ENCODE measurements around the gene CACNA1C. TPM values are rescaled to one million over a fixed set of nuclear protein-coding genes. Genes with fewer than 3 reads are reported as not detected.

The CACNA1C gene
- total RNA-seq, 1 experiment from 2014 or later: 3.7 TPM

DNA sequence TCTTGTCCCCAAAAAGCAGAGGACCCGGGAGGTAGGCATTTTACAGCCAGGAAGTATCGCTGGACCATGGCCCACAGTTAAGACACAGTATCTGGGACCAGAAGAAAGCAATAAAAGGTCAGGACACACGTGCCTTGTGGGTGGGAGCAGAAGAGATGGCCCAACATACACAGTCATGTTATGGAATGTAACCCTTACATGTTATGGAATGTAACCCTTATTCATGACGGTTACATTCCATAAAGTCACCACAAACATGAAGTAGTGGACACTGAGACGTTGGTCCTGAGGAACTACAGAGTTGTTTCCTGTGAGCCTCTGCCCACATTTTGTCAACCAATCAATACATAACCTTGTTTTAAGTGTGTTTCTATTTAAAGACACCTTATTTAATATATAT, 456.4 kb downstream of the CACNA1C start:
- TF ChIP-seq, protein P1, sequence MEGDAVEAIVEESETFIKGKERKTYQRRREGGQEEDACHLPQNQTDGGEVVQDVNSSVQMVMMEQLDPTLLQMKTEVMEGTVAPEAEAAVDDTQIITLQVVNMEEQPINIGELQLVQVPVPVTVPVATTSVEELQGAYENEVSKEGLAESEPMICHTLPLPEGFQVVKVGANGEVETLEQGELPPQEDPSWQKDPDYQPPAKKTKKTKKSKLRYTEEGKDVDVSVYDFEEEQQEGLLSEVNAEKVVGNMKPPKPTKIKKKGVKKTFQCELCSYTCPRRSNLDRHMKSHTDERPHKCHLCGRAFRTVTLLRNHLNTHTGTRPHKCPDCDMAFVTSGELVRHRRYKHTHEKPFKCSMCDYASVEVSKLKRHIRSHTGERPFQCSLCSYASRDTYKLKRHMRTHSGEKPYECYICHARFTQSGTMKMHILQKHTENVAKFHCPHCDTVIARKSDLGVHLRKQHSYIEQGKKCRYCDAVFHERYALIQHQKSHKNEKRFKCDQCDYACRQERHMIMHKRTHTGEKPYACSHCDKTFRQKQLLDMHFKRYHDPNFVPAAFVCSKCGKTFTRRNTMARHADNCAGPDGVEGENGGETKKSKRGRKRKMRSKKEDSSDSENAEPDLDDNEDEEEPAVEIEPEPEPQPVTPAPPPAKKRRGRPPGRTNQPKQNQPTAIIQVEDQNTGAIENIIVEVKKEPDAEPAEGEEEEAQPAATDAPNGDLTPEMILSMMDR (conservative IDR thresholded peaks at IDR 0.05; ENCODE audit: low read depth, low read length): no peak
- TF ChIP-seq EZH2 (IDR thresholded peaks at IDR 0.05; ENCODE audit: borderline replicate concordance, low read depth, low read length, poor library complexity, severe bottlenecking): no peak
- intact Hi-C loops (cut with micrococcal nuclease; ENCODE audit: unreplicated experiment): no loop called here
- POLR2A ChIA-PET (ENCODE audit: low non-redundant PET): no interaction called here
- no TSS peak for BruUV-seq (replicated peaks)
- Histone ChIP-seq H3K27ac (ENCODE audit: low read depth, low read length, poor library complexity, severe bottlenecking) (no peak overlapping the region), H3K4me3 (ENCODE audit: low read depth, low read length, poor library complexity, severe bottlenecking) (no peak overlapping the region), H3K27me3 (replicated peaks; ENCODE audit: insufficient read depth, low read depth, low read length, poor library complexity) (no peaks in the 10 kb centered on the region), H3K36me3 (ENCODE audit: insufficient read depth, low read length, poor library complexity, severe bottlenecking) (no peaks in the 10 kb centered on the region), H3K9me3 (ENCODE audit: low read depth, low read length, poor library complexity, severe bottlenecking) (no peaks in the 10 kb centered on the region), H3K4me1 (ENCODE audit: insufficient read depth, low read length, poor library complexity, severe bottlenecking) (peaks cover 5% of the 10 kb centered on the region)
- DNase-seq (ENCODE audit: low spot score): no peak
- CTCF ChIA-PET: no interaction called here

DNA sequence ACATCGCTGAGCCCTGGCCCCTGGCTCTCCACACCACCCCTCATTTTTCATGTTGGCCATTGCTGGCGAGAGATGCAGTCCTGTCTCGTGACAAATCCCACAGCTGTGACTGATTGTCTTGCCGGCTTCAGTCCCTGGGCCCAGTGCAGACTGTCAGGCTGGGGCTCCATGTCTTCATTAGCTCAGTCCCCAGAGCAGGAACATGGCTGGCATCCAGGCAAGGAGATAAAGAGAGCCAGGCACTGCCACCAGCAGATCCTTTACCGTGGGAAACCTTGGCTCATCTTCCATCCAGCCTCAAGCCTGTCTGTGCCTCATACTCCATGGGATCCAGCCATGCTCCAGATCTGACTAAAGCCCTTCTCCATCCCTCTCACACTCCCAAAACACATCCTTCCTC, 457.3 kb downstream of the CACNA1C start:
- intact Hi-C loops (cut with micrococcal nuclease; ENCODE audit: unreplicated experiment): no loop called here
- ChIA-PET CTCF (no interaction called here), POLR2A (ENCODE audit: low non-redundant PET) (no interaction called here)
- no TSS peak for BruUV-seq (replicated peaks)
- H3K27ac ChIP-seq (ENCODE audit: low read depth, low read length, poor library complexity, severe bottlenecking): no peak overlapping the region
- H3K9me3 ChIP-seq (ENCODE audit: low read depth, low read length, poor library complexity, severe bottlenecking): no peaks in the 10 kb centered on the region
- H3K36me3 ChIP-seq (ENCODE audit: insufficient read depth, low read length, poor library complexity, severe bottlenecking): no peaks in the 10 kb centered on the region
- no peak for TF ChIP-seq EZH2 (IDR thresholded peaks at IDR 0.05; ENCODE audit: borderline replicate concordance, low read depth, low read length, poor library complexity, severe bottlenecking)
- no peaks in the 10 kb centered on the region for H3K27me3 ChIP-seq (replicated peaks; ENCODE audit: insufficient read depth, low read depth, low read length, poor library complexity)
- H3K4me1 ChIP-seq (ENCODE audit: insufficient read depth, low read length, poor library complexity, severe bottlenecking): peaks cover 5% of the 10 kb centered on the region
- no peak for DNase-seq (ENCODE audit: low spot score)
- no peak overlapping the region for H3K4me3 ChIP-seq (ENCODE audit: low read depth, low read length, poor library complexity, severe bottlenecking)

GRCh38 chr12:2513141-2514037, 460.6 kb downstream of the CACNA1C start:
- Histone ChIP-seq H3K27me3 (replicated peaks; ENCODE audit: insufficient read depth, low read depth, low read length, poor library complexity) (no peaks in the 10 kb centered on the region), H3K4me1 (ENCODE audit: insufficient read depth, low read length, poor library complexity, severe bottlenecking) (no peaks in the 10 kb centered on the region), H3K36me3 (ENCODE audit: insufficient read depth, low read length, poor library complexity, severe bottlenecking) (no peaks in the 10 kb centered on the region), H3K4me3 (ENCODE audit: low read depth, low read length, poor library complexity, severe bottlenecking) (no peak overlapping the region), H3K27ac (ENCODE audit: low read depth, low read length, poor library complexity, severe bottlenecking) (no peak overlapping the region), H3K9me3 (ENCODE audit: low read depth, low read length, poor library complexity, severe bottlenecking) (no peaks in the 10 kb centered on the region)
- DNase-seq (ENCODE audit: low spot score): no peak
- no TSS peak for BruUV-seq (replicated peaks)
- TF ChIP-seq, protein P1 (conservative IDR thresholded peaks at IDR 0.05; ENCODE audit: low read depth, low read length): no peak
- no peak for TF ChIP-seq EZH2 (IDR thresholded peaks at IDR 0.05; ENCODE audit: borderline replicate concordance, low read depth, low read length, poor library complexity, severe bottlenecking)
- POLR2A ChIA-PET (ENCODE audit: low non-redundant PET): interaction anchor here (0.7 kb wide), 1 partner anchor 988 kb away, joined by 3 read pairs; no protein-coding TSS in a partner anchor
- intact Hi-C loops (cut with micrococcal nuclease; ENCODE audit: unreplicated experiment): no loop called here
- CTCF ChIA-PET: interaction anchor here (0.6 kb wide), 1 partner anchor 718 kb away, joined by 3 read pairs; no protein-coding TSS in a partner anchor

Data from A673 (cell line).